NCI-H187 treated with DMSO at 0.1 percent for 48 hours (cell line): ENCODE measurements around the gene KCNJ9.

Experiments
- DNase-seq: peaks from one replicate; lab custom pipeline; 2025; lab: John Stamatoyannopoulos, UW

Gene KCNJ9

GRCh38 chr1:160087118-160087662 lies 5.9 kb downstream of the KCNJ9 start:
- no peak for DNase-seq

DNA sequence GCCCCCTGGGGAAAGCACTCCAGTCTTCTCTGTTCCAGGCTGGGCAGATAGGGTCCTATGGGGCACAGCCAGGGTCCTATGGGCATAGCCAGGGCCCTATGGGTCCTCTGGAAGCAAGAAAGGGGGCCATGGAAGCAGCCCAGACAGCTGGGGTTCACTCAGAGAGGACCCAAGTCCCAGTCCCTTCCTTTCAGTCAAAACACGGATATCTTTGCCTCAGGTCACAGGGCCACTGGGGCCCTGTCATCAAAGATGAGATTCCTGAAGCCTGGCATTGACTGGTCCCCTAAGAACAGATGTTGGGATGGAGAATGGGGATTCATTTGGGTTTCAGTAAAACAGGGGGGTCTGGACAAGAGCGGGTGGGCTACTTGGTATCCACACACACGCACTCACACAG lies 8.5 kb downstream of the KCNJ9 start:
- no peak for DNase-seq

DNA sequence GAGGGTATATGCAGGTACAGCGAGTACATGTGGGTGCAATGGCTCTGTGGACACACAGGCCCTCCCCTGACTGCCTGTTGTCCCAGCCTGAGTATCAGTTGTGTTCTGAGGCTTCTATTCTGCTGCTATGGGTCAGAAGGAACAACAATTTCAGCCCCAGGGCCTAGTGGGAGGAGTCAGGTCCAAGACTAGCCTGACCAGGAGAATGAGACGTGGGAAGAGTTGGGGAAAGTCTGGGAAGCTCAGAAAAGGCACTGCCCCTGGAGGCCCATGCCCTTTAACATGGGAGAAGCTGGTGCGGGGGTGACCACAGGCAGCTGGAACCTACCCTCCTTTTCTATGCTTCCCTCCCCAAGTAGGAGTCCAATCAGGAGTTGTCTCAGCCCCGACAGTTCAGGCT lies 9.4 kb downstream of the KCNJ9 start:
- DNase-seq, result no peak

GRCh38 chr1:160091666-160092223 lies 10.4 kb downstream of the KCNJ9 start:
- no peak for DNase-seq

DNA sequence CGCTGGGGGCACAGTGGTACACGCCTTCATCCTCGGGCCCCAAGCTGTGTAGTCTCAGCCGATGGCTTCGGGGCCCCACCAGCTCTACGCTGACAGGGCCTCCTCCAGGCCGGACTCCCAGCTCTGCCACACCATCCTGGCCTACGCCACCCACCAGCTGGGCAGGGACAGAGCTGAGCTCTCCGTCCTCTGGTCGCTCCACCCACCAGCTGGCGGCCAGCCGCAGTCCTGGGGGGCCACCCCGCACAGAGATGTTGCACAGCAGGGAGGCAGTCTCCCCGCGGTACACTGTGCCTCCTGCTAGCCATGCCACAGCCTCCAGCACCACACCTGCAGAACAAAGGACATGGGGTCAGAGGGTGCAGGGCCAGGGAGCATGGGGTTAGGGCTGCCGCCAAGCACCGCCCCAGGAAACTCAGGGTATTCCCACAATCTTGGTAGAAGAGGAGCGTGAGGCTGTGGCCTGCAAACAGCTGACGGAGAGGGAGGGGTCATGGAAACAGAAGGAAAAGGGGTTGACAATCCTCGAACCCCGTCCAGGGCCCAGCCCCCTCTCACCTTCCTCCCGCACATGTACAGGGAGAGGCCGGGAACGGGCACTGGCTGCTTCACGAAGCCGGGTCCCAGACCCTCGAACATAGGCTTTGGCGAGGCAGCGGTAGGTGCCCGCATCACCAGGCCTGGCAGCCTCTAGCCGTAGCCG lies 11.2 kb downstream of the KCNJ9 start:
- DNase-seq, result no peak

DNA sequence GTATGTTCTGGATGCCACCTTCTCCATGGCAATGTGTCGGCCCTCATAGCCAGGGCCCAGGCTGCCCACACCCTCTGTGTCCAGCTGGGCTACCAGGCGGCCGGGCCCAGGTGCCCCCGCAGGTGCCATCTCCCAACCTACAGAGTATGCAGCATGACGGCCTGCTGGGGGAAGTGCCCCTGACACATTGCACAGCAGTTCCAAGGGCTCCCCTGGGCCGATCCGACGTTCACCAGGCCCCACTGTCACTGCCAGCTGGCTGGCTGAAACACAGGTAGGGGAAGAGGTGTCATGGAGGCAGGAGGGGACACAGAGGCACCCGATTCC lies 11.7 kb downstream of the KCNJ9 start:
- DNase-seq, result no peak

DNA sequence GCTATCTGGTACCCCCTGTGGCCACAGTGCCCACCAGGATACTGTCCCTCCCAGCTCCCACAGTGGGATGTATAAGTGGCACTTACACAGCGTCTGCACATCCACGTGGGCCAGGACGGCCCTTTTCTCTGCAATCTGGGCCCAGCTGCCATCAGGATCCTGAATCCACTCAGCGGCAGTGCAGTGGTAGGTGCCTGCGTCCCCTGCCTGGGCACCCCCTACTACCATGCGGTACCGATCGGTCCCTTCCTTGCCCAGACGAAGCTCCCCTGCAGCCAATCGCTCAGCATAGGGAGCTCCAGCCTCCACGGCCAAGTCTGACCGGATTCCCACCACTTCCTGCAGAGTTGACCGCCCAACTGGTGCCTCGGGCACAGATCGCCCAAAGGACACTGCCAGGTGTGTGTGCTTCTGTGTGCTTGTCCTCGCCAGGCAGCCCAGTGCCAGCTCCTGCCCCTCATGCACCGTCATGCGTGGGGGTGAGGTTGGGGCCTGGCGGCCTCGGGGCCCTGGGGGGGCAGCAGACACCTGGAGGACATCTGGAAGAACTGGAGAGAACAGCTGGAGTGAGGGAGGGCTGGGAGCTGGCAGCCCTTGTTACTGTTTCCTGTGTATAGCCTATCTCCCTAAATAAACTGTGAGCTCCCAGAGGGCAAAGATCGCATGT lies 12.4 kb downstream of the KCNJ9 start:
- no peak for DNase-seq

DNA sequence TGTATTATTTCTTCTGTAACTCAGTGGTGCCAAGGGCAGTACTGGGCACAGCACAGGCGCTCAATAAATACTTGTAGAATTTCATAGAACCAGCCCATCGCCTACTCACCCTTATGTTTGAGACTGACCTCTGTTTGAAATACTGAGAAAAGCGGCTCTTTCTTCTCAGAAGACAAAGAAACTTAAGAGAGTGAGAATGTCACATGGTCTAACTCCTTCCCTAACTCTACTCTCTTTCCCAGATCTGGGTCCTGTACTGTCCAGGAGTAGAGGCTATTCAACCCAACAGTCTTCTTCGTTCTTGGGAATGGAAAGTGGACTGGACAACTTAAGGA lies 12.9 kb downstream of the KCNJ9 start:
- DNase-seq, result no peak

GRCh38 chr1:160094806-160095205 lies 13.5 kb downstream of the KCNJ9 start:
- DNase-seq, result no peak

- DNase-seq, result no peak
Measured at GRCh38 chr1:160095382-160096105, 14.2 kb downstream of the KCNJ9 start.

DNA sequence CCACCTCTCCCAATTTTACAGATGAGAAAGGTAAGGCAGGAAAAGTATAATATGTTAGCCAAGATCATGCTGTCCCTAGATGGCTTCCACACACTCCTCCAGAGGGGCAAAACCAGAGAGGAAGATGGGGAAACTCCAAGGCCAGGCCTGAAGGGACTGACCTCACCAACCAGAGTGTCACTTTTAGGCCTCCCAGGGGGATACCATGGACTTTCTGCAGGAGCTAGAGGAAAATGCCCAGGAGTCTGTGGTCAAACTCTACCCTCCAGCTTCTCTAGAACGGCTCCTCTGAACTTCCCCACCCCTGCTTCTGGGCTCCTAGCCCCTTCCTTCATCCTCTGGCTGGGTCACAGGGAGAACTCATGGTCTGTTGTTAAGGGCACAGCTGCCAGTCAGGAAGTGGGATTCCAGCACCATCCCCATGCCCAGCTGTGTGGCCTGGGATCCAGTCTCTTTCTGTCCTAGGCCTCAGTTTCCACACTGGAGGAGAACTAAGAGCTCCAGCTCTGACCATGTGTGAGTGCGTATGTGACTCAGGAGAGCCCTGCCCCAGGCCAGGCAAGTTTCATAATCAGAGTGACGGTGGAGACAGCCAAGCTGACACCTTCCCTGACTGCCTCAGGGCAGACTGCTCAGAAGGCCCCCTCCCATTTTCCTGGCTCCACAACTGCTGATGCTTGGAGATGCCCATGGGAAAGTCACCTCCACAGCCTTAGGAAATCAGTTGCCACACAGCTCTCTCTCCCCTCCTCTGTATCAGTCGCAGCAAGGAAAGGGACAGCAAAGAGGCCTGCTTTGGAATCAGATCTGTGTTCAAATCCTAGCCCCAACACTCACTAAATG lies 15.2 kb downstream of the KCNJ9 start:
- DNase-seq, result no peak

DNA sequence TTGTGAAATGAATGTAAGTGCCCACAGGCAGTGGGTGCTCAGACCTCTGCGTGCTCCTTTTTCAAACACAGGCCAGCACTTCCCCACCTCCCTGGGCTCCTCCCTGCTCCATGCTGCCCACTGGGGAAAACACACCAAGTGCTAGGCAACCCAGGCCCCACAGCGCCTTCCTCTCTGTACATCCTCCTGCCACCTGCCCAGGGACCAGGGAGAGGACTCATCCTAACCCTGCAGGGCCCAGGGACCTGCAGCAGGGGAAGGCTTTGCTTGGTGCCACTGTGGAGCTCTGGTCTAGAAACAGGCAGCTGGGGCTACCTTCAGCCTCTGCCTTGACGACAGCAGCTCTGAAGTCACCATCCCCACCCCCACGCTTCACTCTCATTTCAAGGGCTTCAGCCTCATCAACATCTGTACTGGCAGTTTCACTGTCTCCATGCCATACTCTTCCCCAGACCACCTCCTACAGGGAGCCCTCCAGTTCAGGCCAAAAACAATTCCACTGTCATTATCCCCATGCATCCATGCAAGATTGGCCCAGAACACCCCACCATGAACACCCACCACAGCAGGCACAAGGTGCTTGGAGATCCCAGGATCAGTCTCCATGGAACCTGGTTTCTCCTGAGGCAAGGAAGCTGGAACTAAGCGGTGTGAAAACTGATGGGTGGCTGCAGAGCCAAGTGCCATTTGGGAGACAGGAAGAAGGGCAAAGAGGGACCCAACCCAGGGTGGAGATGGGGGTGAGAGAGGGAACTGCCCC lies 16.0 kb downstream of the KCNJ9 start:
- DNase-seq, result no peak

- peak; percentile 93 for DNase-seq
Measured at GRCh38 chr1:160097911-160098851, 16.8 kb downstream of the KCNJ9 start, which contains the start of gene IGSF8. Gene IGSF8, minus strand, starts transcription at chr1:160098619. Its CDS starts 147 bp downstream, at chr1:160098472.

DNA sequence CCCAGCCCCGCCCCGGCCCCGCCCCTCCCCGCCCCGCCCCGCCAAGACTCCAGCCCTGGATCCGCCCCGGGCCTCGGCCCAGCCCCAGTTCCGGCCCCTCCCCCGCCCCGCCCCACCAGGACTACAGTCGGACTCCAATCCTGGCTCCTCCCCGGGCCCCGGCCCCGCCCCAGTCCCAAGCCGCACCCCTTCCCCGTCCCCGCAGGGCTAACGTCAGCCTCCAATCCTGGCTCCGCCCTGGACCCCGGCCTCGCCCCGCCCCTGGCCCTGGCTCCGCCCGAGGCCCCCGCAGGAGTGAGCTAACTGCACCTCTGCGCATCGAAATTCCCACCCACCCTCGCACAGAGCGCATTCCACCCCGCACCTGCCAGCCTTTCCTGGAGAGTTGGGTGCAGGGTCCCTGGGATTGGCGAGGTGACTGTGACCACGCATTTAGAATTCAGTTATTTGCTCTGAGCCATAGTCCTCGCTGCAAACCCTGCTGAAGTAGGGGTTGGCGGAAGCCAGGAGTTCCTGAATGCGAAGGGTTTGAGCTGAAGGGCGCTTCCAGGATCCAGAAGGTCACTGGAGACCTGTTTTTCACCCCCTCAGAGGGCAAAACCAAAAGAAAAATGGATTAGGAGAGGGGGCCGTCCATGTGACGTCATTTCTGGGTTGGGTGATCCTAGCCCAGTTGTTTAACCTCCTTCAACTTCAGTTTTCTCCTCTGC lies 17.7 kb downstream of the KCNJ9 start:
- peak; percentile 96 for DNase-seq

DNA sequence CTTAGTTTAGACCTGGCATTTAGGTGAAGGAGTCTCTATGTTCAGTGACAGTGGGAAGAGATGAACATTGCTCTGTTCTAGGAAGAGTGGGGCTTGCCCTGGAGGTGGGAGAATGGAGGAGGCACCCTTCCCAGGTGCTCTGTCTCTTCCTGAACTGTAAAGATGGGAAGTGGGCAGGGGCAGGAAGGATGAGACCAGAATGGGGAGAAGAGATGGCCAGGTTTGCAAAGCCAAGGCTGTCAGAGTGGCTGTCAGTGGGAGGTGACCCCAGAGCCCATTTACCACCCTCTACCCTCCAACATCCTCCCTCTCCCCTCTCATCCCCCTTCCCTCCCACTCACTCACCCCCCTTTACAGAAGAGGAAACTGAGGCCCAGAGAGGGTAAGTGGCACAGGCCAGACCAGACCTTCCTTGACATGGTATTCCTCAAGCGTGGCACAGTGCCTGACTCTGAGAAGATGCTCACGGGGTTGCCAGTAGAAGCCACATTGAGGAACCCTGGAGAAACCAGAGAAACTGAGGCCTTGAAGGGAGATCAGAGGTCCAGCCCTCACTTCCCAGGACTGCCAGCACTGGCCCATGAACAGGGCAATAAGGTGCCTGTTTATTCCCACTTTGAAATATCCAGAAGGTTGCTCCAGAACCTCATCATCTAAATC lies 18.5 kb downstream of the KCNJ9 start:
- no peak for DNase-seq

DNA sequence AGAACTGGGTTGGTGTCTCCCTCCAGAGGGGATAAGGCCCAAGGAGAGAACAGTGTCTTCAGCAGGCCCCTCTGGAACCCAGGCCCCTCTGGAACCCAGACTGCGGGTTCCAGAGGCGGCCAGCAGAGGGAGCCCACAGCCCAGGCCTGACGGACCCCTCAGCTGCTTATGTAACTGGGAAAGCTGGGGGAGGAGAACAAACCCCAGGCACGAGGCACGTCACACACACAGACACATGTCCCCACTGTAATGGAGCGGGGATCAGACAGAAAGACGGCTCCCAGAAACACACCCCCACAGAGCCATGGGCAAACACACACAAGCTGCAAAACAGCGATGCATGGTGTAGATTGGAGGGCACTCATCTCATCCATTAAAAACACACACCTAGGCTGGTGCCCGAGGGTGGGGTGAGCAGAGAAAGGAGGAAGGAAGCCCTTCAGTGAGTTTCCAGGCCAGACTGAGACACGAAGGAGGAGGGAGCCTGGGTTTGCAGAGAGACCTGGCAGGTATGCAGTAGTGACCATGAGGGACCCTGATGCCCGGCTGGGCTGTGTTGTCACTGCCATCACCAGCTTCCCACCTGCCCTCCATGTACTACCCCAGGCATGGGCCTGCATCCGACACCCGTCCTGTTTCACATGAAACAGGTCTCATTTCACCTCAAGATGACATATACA lies 19.8 kb downstream of the KCNJ9 start:
- peak; percentile 60 for DNase-seq

- DNase-seq, result no peak
Measured at GRCh38 chr1:160101717-160102522, 20.6 kb downstream of the KCNJ9 start.
